ENCODE measurements around the gene HGFAC.
A peak's percentile ranks its signal among the peaks of the same experiment; 100 is the strongest.

The HGFAC gene

GRCh38 chr4:3401436-3402171 is 40.2 kb upstream of the HGFAC start:
- Histone ChIP-seq H3K4me3 (no peak overlapping the region), H3K27ac (no peak overlapping the region)
- TF ChIP-seq, protein P1, sequence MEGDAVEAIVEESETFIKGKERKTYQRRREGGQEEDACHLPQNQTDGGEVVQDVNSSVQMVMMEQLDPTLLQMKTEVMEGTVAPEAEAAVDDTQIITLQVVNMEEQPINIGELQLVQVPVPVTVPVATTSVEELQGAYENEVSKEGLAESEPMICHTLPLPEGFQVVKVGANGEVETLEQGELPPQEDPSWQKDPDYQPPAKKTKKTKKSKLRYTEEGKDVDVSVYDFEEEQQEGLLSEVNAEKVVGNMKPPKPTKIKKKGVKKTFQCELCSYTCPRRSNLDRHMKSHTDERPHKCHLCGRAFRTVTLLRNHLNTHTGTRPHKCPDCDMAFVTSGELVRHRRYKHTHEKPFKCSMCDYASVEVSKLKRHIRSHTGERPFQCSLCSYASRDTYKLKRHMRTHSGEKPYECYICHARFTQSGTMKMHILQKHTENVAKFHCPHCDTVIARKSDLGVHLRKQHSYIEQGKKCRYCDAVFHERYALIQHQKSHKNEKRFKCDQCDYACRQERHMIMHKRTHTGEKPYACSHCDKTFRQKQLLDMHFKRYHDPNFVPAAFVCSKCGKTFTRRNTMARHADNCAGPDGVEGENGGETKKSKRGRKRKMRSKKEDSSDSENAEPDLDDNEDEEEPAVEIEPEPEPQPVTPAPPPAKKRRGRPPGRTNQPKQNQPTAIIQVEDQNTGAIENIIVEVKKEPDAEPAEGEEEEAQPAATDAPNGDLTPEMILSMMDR (IDR thresholded peaks at IDR 0.05): no peak
- DNase-seq (ENCODE audit: low spot score): no peak

- Histone ChIP-seq H3K27ac (peak overlapping the region; percentile 60 to 76), H3K4me3 (no peak overlapping the region)
- no peak for DNase-seq (ENCODE audit: low spot score)
- TF ChIP-seq, protein P1 (IDR thresholded peaks at IDR 0.05): no peak
Observed at GRCh38 chr4:3402491-3403347, 39.0 kb upstream of the HGFAC start.

DNA sequence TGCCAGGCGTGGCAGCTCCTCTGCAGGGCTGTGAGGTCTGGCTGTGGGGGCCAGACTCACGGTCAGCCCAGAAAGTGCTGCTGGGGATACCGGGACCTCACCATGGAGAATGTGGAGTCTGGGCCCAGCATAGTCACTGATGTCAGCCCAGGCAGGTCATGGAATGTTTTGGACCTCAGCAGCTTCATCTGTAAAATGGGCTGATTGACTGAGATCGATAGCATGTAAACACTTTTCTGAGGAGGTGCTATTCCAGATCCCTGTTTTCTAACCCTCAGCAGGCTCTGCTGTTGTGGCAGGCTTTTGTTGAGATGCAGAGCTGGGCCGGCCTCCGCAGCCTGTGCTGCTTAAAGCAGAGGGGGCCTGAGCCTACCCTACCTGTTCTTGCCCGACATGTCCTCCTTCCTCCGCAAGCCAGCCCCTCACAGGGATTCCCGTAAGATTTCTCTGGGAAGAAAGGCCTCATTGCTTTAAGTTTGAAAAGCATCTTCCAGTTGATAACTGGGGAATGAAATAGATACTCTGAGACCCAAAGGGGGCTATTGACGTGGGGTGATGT is 38.3 kb upstream of the HGFAC start:
- Histone ChIP-seq H3K4me3 (no peak overlapping the region), H3K27ac (peak overlapping the region; percentile 60 to 76)
- no peak for DNase-seq (ENCODE audit: low spot score)
- TF ChIP-seq, protein P1 (IDR thresholded peaks at IDR 0.05): no peak

- DNase-seq (ENCODE audit: low spot score): no peak
- Histone ChIP-seq H3K27ac (peak overlapping the region; percentile 7 to 46), H3K4me3 (no peak overlapping the region)
- TF ChIP-seq, protein P1 (IDR thresholded peaks at IDR 0.05): no peak
Observed at GRCh38 chr4:3404546-3404945, 37.2 kb upstream of the HGFAC start.

GRCh38 chr4:3405176-3405575 is 36.6 kb upstream of the HGFAC start:
- TF ChIP-seq, protein P1 (IDR thresholded peaks at IDR 0.05): no peak
- no peak overlapping the region for H3K4me3 ChIP-seq
- peak; percentile 74 for DNase-seq (ENCODE audit: low spot score)
- peak overlapping the region; percentile 65 to 68 for H3K27ac ChIP-seq

DNA sequence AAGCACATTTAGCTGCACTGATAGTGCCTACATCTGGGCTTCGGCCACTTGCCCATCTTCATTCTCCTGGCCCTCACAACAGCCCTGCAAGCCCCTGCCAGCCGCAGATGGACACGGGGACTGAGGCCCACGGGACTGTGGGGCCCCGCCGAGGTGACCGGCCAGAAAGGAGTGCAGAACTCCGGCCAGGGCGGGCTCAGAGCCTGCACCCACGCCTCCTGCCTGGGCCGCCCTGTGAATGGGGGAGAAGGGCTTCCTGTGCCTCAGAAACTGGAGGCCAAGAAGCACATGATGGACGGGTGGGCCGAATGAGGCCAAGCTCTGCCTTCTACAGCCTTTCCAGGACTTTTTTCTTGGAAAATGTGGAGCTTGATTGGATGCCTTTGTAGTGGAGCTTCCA is 35.7 kb upstream of the HGFAC start:
- Histone ChIP-seq H3K27ac (peak overlapping the region; percentile 65 to 68), H3K4me3 (no peak overlapping the region)
- DNase-seq (ENCODE audit: low spot score): peak; percentile 50
- TF ChIP-seq, protein P1 (IDR thresholded peaks at IDR 0.05): no peak
